ENCODE data around the gene CDK5.
A peak's percentile ranks its signal among the peaks of the same experiment; 100 is the strongest.

The CDK5 gene

GRCh38 chr7:151017370-151017952, 40.2 kb downstream of the CDK5 start:
- H3K4me3 ChIP-seq (ENCODE audit: low read depth, low read length): no peak overlapping the region
- TF ChIP-seq CTCF (IDR thresholded peaks at IDR 0.05; ENCODE audit: low read depth, low read length): no peak

GRCh38 chr7:151016942-151017341, 40.8 kb downstream of the CDK5 start:
- H3K4me3 ChIP-seq (ENCODE audit: low read depth, low read length): no peak overlapping the region
- TF ChIP-seq CTCF (IDR thresholded peaks at IDR 0.05; ENCODE audit: low read depth, low read length): no peak

GRCh38 chr7:151016505-151016904, 41.2 kb downstream of the CDK5 start:
- no peak overlapping the region for H3K4me3 ChIP-seq (ENCODE audit: low read depth, low read length)
- no peak for TF ChIP-seq CTCF (IDR thresholded peaks at IDR 0.05; ENCODE audit: low read depth, low read length)

- no peak for TF ChIP-seq CTCF (IDR thresholded peaks at IDR 0.05; ENCODE audit: low read depth, low read length)
- no peak overlapping the region for H3K4me3 ChIP-seq (ENCODE audit: low read depth, low read length)
These were observed 41.7 kb downstream of the CDK5 start for GRCh38 chr7:151015967-151016366.

- no peak for TF ChIP-seq CTCF (IDR thresholded peaks at IDR 0.05; ENCODE audit: low read depth, low read length)
- H3K4me3 ChIP-seq (ENCODE audit: low read depth, low read length): no peak overlapping the region
These were observed 42.7 kb downstream of the CDK5 start for GRCh38 chr7:151014950-151015349.

- no peak for TF ChIP-seq CTCF (IDR thresholded peaks at IDR 0.05; ENCODE audit: low read depth, low read length)
- 0 out of 2 replicates have a peak overlapping the region, but pooled peaks have one; percentile 2 for H3K4me3 ChIP-seq (ENCODE audit: low read depth, low read length)
These were observed 43.8 kb downstream of the CDK5 start for GRCh38 chr7:151013733-151014497.

GRCh38 chr7:151013356-151013732, 44.4 kb downstream of the CDK5 start:
- no peak overlapping the region for H3K4me3 ChIP-seq (ENCODE audit: low read depth, low read length)
- no peak for TF ChIP-seq CTCF (IDR thresholded peaks at IDR 0.05; ENCODE audit: low read depth, low read length)
